AG20443 (cell line): ENCODE results near the gene RSAD2.
"Not testable (repeated sequence)": the region's sequence is repeated elsewhere in the genome, so short reads cannot be mapped to it uniquely, and the experiment has no call there.

Experiments used
- DNase-seq: peaks from one replicate; pipeline ENCODE4 v3.0.0; 2012; ENCODE audit warnings: low spot score, mixed read lengths

The RSAD2 gene

DNA sequence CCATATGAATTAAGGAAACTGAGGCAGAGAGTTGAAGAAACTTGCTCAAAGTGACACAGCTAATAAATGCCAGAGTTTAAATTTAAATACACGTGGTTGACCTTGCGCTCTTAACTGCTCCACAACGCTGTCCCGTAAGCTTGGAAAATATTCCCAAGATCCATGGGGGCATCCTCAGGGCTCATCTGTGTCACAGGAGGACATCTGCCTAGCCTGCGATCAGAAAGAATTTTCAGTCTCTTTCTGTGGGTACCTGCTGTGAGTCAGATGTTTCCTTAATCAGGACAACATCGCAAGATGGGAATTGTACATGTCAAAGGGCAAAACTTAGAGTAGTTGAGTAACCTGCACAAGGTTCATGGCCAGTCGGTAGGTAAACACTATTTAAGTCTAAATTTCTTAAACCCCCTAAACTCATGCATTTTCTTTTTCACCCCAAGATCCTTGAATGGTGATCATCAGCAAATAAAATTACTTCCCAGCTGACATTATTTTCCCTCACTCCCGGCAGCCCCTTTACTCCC, 13.3 kb upstream of the RSAD2 start:
- no peak for DNase-seq

DNA sequence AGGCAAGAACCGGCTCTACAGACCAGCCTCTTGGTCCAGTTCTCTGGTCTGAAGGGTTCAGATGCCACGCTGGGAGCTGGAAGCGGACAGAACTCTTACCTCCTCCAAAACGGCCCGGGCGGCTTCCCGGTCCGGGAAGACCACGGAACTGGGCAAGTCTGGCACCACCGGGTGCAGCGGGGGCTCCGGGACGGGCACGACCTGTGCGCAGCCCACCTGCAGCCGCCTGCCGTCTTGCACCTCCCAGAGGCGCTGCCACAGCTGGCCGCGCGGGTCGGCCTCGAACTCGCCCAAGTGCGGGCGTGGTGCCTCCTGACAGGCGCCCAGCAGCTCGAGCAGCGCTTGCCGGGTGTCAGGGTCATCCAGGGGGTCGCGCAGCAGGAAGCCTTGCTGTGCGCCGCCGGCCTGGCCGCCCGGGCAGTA, 12.6 kb upstream of the RSAD2 start:
- DNase-seq, result no peak

DNA sequence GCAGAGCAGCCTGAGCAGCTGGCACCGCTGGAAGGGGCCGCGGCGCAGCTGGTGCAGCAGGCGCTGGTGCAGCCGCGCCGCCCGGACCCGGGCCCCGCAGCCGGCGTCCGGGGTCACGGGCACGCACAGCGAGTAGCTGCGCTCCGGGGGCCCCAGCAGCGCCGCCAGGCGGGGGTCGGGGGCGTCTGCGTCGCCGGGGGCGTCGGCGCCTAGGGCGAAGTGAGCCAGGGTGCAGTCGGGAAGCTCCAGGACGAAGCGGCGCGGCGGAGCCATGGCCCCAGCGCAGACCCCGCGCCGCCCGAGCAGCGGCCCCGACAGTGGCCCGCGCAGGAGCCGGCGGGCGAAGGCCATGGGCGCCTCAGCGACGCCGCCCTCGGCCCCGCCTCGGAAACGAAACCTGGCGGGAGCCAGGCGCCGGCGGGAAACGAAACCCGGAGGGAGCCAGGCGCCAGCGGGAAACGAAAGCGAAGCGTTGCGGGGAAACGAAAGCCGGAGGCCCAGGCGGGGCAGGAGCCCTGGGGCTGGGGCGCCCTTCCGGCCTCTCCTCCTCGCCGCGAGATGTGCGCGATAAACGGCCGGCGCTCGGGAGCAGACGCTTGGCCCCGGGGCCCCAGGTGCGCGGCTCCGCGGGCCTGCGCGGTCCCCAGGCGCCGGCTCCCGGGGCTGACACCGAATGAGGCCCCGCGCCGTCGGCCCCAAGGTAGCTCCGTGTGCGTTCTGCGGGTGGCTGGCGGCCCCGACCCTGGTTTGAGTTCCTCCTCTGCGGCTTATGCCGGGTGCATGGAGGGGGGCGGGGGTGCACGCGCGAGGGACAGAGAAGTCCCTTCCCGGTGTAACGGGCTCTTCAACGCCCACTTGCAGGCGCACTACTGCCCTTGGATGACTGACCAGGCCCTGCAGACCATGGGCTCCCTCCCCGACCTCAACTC, 12.0 kb upstream of the RSAD2 start, which contains the start of gene CMPK2:
TSS of gene CMPK2 (minus strand) at position 562 of the 929 bp plus-strand sequence. CDS start at position 351, 211 bp downstream.
- peak; percentile 78 for DNase-seq

DNA sequence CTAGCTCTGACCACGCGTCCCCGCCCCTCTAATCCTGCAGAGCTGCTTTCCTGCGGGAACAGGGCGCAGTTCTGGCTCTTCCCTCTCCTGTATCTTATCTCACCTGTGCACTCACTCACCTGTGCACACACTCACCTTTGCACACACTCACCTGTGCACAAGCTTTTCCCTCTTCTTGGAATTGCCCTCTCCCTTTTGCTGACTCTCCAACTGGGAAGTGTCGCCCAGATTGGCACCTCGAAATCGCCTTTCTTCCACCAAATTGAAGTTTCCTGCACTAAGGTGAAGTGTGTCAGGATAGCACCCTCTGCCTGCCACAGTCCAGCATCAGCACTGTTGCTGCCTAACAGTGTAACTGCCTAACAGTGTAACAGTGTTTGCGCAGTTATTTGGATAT, 11.3 kb upstream of the RSAD2 start:
- DNase-seq, result no peak

DNA sequence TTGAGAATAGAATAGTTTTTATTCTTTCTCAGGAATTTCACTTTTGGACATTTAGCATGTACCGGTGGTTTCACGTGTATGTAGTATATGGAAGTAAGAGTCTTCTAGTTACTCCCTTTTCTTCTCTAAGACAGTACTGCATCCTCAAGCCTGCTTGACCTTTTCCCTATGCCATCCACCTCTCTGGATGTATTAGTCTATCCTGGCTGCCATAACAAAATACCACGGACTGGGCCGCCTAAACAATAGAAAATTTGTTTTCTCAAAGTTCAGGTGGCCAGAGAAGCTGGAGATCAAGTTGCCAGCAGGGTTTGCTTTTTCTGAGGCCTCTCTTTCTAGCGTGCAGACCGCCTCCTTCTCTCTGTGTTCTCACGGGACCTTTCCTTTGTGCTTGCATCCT, 10.6 kb upstream of the RSAD2 start:
- no peak for DNase-seq

DNA sequence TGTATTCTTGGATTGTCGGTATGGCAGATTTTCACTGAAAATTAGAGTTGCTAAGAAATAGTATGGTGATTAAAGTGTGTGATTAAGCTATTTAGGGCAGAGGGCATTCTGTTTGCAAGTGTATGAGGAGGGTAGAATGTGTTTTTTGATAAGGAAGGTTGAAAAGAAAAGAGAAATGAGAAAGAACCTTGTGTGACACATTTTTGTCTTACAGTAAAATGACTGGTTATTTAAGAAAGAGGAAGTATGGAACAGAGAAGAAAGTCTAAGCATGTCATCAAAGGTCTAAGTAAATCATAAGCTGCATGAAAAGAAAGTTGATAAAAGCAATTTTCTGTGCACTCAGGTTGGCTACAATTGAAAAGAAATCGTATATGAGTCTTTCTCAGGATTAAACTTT, 5.2 kb upstream of the RSAD2 start:
- no peak for DNase-seq

DNA sequence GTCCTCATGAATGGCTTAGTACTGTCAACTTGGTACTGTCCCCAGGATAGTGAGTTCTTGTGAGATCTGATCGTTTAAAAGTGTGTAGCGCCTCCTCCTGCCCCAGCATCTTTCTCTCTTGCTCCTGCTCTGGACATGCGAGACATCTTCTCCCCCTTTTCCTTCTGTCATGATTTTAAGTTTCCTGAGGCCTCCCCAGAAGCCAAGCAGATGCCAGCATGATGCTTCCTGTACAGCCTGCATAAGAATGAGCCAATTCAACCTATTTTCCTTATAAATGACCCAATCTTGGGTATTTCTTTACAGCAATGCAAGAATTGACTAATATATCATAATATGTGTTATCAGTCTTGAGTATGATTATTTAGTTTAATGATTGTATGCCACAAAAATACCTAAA, 3.5 kb upstream of the RSAD2 start:
- DNase-seq, result no peak

DNA sequence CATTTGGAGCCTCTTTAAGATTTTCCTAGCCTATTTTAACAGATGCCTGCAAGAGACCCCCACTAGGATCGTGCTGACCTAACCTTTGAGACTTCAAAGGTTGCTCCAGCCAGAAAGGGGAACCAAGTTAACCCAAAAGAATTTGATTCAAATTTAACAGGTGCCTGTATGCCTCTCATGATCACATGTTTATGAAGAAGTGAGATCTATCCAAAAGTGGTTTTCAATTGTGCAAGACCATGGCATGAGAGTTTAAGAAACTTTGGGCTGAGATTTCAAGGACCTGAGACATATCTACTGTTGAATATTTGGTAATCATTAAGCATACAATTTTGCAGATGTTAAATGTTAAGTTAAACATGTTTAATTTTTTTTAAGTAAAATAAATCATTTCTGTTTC, 1.3 kb upstream of the RSAD2 start:
- DNase-seq, result no peak

DNA sequence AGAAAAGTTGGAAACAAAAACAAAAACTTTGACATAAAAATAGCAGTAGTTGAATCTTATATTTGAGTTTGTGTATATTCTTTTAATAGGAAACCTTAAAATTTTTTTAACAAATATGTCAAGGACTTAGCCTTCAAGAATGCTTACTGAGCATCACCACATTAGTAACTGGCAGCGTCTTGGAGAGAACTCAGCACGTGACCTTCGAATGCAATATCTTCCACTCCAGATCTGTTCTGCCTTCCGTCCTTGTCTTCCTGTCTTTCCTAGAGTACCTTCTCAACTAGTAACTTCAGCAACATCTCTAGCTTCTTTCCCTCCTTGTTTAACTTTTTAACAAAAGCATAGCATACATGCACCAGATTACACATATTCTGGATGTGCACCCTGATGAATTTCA, 972 bp downstream of the RSAD2 start:
- no peak for DNase-seq

DNA sequence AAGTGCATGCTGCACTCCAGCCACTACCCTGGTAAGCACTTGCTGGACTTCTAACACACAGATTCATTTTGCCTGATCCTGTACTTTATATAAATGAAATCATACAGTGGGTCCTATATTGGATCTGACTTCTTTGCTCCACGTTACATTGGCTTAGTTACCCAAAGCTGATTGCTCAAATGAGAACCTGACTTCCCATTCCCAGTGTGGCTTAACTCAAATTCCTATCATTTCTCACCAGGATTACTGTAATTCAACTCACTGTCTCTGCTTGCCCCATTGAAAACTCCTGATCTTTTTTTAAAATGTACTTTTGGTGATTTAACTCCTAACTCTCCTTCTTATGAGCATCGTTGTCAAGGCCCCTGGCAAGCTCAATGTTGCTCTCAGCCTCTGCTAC, 1.4 kb downstream of the RSAD2 start:
- no peak for DNase-seq

DNA sequence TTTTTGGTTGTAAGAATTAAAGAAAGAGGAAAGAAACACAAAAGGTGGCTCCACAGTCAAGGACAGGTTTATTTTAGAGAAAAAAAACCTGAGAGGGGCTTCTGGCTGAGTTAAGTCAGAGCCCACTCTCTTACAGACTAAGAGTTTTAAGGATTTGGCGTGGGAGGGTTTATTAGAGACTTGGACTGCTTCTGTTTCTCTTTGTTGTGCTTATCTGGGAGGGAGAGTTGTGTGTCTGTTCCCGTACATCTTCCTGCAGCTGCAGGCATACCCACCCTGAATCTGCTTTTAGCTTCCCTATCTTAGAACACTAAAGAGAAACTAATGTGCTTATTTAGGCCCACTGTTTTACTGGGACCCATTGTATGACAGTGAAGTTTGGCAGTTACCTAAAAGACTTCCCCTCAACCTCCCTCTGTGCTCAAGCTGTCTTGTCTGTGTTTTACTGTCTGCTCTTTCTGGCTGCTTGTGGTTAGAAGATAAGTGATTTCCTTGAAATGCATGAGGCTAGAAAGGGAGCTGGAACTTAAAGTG, 2.7 kb downstream of the RSAD2 start:
- DNase-seq, result no peak

DNA sequence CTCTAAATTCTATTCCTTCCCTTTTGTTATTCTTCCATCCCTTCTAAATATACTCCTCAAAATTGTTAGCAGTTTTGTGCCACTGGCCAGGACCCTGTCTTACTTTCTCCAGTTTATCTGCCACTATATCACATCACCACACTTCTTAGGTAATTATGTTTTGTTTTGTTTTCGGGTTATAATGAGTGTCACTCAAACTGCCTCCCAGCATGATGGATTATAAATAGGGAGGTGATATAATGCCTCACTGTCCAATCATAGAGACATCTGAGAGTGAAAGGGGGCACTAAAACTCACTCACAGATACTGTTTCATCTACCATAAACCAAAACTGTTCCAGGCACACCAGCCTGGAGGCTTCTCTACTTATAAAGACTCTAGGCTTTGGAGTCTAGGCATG, 3.5 kb downstream of the RSAD2 start:
- no peak for DNase-seq

DNA sequence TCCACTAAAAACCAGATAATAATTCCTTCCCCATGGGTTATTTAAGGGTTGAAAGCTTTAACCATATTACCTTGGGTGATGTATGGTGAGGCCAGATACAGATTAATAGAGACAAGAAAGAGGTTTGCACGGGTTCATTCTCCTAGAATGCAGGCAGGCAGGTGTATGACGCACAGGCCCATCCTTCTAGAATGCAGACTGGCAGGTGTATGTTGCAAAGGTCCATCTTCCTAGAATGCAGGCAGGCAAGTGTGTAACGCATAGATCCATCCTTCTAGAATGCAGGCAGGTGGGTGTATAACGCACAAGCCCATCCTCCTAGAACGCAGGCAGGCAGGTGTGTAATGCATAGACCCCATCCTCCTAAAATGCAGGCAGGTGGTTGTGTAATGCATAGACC, 3.9 kb downstream of the RSAD2 start:
- DNase-seq, result no peak

DNA sequence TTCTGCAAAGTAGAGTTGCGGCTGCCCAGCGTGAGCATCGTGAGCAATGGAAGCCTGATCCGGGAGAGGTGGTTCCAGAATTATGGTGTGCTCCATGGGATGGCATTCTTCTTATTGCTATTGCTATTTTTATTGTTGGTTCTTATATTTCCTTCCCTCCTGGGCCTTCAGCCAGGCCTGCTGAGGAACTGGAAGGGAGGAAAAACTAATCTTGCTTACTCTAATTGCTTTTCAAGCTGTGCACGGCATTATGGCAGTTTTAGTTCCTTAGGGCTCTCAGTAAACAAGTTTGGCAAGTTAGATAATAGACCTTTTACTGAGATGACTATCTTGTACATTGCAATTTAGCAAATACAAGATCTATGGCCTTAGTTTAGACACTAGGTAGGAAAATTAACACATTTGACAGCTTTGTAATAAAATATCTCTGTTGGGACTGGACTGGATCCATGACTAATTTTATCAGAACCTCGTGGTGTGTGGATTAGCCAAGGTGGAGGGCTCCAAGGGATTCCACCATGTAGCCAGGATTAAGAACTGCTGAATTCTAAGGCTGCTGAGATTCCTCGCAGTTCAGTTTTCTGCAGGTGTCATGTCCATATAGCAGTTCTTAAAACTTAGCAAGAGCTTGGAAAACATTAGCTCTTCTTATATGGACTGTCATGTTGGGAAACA, 6.0 kb downstream of the RSAD2 start:
- DNase-seq, result no peak

DNA sequence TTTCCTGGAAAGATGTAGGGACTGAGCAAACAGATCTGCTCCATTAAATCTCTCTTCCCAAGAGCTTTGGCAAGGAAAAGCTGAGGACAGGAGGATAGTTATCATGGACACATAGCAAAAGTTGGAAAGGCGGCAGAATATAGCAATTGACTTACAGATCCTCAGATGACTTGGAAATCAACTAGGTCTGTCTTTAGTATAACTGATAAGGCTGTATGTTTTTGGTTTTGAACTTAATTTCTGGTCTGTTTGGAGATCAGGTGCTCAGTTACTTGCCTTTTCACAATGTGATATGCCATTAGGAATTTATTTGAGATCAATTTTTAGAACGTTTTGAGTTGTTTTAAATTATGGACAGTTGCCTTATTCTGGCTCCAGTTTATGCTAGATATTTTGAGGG, 8.0 kb downstream of the RSAD2 start:
- no peak for DNase-seq

DNA sequence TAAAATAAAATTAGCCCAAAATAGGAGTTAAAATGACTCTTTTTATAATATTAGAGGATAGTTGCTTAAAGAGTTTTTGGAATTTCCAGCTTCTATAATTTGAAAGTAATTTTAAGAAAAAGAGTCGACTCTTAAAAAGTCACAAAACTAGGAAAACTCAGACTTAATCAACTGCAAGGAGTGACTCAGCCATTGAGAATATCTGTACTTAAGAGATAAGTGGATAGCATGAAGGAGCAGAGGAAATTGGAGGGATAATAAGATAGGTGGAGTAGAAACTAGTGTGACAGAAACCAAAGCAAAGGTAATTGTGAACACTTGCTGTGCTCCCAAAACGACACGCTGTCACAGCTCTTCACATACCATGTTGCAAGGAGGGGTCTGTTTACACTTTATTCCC, 8.4 kb downstream of the RSAD2 start:
- DNase-seq, result no peak

DNA sequence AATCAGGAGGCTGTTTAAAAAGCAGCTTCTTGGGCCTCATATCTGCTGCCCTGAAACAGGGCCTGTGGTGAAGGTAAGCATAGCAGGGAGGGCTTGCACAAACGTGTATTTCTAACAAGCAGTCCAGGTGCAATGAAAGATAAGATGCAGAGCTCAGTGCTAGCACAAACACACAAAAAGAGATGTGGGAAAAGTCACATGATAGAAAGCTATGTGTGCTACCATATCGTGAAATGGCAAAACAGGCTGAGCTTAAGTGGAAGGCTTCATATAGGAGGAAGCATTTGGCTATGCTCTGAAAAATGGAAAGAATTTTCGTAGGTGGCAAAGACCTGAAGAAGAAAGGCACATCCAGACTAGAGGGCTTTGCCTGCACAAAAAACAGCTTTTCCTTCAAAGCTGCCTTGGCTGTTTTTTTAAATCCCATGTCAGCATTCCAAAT, 10.2 kb downstream of the RSAD2 start:
- DNase-seq, result no peak

DNA sequence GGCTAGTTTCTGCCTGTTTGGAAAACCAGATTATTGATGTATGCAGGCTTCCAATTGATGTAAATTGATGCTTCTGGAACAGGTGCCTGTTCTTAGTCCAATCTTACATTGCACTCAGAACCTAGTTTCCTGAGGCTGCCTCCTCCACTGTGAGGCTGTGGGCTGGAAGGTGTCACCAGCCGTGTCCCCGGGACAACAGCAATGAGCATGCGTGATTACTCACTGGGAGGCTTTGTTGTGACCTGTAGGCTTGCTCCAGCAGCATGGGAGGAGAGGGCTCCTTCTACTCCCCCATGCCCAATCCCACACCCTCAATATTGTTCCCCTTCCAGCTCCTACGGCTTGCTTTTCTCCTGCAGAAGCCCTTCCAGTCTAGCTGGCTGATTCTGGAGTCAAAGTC, 11.1 kb downstream of the RSAD2 start:
- no peak for DNase-seq

DNA sequence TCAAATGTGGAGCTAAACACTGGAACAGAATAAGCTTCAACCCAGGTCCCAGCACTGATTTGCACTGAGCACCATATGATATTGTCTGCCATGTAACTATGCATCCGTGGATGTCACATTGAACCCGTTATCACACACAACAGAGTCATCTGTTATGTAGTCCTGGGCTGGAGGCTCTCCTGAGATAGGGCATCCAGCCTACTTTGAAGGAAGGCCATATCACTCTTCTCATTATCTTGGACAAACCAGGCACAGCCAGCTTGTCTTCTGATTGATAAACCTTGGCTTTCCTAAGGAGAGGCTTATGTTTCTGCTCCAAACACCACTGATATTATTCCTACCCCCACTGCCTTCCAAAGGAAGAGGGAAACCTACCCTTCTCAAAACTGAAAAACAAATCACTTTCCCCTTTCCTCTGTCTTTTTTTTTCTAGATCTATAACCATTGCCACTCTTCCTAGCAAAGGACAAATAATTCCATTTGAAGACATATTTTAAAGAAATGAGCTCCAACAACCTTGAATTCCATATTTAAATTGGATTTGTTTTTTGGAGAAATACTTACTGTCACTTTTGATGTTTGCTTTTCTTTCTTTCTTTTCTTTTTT, 16.4 kb downstream of the RSAD2 start:
- no peak for DNase-seq

DNA sequence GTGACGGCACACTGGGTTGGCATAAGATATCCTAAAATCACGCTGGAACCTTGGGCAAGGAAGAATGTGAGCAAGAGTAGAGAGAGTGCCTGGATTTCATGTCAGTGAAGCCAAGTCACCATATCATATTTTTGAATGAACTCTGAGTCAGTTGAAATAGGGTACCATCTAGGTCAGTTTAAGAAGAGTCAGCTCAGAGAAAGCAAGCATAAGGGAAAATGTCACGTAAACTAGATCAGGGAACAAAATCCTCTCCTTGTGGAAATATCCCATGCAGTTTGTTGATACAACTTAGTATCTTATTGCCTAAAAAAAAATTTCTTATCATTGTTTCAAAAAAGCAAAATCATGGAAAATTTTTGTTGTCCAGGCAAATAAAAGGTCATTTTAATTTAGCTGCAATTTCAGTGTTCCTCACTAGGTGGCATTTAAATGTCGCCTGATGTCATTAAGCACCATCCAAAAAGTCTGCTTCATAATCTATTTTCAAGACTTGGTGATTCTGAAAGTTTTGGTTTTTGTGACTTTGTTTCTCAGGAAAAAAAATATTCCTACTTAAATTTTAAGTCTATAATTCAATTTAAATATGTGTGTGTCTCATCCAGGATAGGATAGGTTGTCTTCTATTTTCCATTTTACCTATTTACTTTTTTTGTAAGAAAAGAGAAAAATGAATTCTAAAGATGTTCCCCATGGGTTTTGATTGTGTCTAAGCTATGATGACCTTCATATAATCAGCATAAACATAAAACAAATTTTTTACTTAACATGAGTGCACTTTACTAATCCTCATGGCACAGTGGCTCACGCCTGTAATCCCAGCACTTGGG, 19.6 kb downstream of the RSAD2 start:
- DNase-seq, result peak; percentile 36

DNA sequence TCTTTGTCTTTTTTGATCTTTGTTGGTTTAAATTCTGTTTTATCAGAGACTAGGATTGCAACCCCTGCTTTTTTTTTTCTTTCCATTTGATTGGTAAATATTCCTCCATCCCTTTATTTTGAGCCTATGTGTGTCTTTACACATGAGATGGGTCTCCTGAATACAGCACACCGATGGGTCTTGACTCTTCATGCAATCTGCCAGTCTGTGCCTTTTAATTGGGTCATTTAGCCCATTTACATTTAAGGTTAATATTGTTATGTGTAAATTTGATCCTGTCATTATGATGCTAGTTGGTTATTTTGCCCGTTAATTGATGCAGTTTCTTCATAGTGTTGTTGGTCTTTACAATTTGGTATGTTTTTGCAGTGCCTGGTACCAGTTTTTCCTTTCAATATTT, 25.0 kb downstream of the RSAD2 start:
- DNase-seq, result not testable (repeated sequence)

DNA sequence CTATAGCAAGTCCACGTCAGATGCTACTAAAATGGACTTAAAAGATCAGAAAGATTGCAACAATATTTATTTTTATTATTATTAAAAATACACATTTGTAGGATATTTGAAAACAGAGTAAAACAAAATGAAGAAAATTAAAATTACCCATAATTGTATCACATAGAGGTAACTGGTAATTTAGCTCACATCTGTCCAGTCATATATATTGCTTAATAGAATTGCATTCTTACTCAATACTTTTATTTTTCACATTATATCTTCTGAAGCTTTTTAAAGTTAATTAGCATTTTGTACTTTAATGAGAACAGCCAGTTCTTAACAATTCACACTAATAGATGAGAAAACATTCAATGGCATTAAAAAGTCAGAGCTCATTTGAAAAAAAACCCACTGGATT, 28.1 kb downstream of the RSAD2 start:
- DNase-seq, result no peak
